Stimulated activated CD8-positive, alpha-beta memory T cell treated with anti-CD3 and anti-CD28 coated beads, Interleukin-12 subunit alpha, Interleukin-12 subunit beta, amount 100 ng/mL, for 1 hour (primary cell): ENCODE measurements around the gene MARCHF3.
"Not testable (repeated sequence)": the region's sequence is repeated elsewhere in the genome, so short reads cannot be mapped to it uniquely, and the experiment has no call there.

Experiments
- DNase-seq: peaks from one replicate; pipeline ENCODE4 v3.0.0-alpha.2; 2020; ENCODE audit warnings: low read depth

The MARCHF3 gene

GRCh38 chr5:126875303-126875785 lies 155.0 kb downstream of the MARCHF3 start:
- DNase-seq: no peak

- no peak for DNase-seq
These were observed 157.6 kb downstream of the MARCHF3 start for GRCh38 chr5:126872561-126873354.

- DNase-seq: no peak
These were observed 158.9 kb downstream of the MARCHF3 start for GRCh38 chr5:126871441-126871840.

DNA sequence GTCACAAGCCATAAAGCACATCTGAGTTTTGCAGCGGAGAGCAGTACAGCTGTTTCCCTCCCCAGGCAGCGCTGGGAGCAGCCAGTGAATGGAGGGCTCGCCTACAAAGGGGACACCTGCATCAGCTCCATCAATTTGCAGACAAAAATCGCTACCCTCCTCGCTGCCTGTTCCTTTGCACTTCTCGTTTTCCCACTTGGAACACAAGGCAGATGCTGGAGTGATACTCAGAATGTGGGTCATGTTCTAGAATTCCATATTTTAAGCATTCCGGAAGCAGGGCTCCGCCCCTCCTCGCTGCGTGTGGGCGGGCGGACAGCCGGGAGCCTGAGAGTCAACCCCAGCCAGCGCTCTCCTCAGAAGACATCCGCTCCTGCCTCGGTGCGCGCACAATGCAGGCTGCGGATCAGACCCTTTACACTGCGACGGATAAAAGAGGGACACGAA lies 161.3 kb downstream of the MARCHF3 start:
- DNase-seq: no peak

GRCh38 chr5:126868338-126869004 lies 161.9 kb downstream of the MARCHF3 start:
- no peak for DNase-seq

GRCh38 chr5:126866851-126867636 lies 163.3 kb downstream of the MARCHF3 start:
- DNase-seq: no peak

DNA sequence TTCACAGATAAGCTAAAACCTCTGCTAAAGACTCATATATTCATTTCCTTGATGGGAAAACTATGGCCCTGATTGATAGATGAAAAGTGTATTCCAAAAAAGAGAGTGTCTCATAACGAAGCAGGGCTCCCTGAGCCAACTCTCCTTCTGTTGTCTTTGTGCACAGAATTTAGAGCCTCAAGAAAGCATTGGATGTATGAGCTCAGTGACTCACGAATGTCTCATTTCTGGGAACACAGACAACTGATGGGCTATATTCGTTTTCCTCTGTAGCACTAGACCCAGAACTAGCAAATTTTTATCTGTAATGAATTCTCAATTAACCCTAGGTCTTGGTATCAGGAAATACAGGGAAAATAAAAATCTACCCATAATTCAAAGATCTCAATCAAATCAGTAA lies 165.1 kb downstream of the MARCHF3 start:
- no peak for DNase-seq

DNA sequence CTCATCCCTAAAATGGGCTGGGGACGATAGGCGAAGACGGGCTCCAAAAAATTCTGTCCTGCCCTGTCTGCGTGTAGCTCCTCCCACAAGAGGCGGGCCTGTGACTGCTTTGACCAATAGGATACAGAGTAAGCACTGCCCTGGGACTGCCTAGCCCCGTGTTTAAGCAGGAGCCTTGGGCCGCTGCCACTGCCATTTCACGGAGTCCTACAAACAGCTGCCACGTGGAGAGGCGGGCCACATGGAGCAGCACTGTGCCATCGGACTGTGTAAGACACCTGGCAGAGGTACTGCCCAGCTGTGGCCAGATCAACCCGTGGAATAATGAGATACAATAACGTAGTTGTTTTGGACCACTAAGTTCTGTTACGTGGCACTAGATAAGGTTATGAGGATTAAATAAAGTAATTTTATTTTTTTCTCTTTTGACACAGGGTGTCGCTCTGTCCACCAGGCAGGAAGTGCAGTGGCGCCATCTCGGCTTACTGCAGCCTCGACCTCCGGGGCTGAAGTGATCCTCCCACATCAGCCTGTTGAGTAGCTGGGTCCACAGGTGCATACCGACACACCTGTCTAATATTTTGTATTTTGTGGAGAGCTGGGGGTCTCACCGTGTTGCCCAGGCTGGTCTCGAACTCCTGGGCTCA lies 166.2 kb downstream of the MARCHF3 start:
- DNase-seq: no peak

DNA sequence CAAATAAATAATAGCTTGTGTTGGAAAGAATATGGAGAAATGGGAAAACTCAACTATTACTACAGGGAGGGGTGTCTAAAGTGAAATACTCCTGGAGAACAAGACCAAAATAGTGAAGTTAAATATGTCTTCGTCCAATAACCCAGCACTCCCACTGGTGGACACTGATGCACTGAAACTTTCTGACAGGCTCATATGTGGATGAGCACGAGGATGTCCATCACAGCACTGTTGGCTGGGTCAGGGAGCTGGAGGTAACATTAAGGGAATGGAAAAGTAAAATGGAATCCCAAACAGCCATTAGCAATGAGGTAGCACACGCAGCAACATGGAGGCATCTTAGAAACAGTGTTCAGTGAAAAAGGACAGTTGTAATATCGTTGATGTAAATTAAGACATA lies 167.0 kb downstream of the MARCHF3 start:
- no peak for DNase-seq

DNA sequence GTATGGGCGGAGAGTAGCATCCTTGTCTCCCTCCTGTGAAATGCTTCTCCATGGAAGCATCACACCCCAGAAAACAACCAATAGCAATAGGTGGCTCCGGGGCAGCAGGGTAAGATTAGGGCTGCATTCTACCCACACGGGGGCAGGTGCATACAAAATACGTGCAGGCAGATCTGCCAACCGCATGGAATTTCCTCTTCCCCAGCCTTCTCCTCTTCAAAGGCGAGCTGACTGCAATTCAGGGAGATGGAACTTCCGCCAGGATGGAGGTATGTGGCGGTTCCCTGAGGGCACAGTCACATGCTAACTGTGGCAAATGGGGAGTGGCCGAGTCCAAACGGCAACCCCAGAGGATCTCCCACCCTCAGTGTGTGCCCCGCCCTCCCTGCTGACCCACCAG lies 171.9 kb downstream of the MARCHF3 start:
- DNase-seq: no peak

- no peak for DNase-seq
These were observed 172.6 kb downstream of the MARCHF3 start for GRCh38 chr5:126857472-126858410.

GRCh38 chr5:126855266-126855665 lies 175.1 kb downstream of the MARCHF3 start:
- no peak for DNase-seq

DNA sequence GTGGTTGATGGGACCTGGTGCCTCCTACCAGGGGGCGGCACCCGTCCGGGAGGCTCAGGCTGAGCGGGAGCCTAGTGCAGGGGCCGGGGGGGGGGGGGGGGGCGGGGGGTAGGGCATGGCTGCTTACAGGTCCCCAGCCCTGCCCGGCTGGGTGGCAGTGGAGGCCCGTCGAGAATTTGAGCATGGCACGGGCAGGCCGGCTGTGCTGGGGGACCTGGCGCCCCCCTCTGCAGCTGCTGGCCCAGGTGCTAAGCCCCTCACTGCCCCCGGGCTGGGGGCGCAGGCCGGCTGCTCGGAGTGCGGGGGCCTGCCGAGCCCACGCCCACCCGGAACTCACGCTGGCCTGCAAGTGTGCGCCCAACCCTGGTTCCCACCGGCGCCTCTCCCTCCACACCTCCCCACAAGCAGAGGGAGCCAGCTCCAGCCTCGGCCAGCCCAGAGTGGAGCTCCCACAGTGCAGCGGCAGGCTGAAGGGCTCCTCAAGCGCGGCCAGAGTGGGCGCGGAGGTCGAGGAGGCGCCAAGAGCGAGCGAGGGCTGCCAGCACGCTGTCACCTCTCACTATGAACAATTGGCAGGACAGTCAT lies 175.7 kb downstream of the MARCHF3 start:
- no peak for DNase-seq

GRCh38 chr5:126853541-126854307 lies 176.6 kb downstream of the MARCHF3 start:
- DNase-seq: not testable (repeated sequence)

DNA sequence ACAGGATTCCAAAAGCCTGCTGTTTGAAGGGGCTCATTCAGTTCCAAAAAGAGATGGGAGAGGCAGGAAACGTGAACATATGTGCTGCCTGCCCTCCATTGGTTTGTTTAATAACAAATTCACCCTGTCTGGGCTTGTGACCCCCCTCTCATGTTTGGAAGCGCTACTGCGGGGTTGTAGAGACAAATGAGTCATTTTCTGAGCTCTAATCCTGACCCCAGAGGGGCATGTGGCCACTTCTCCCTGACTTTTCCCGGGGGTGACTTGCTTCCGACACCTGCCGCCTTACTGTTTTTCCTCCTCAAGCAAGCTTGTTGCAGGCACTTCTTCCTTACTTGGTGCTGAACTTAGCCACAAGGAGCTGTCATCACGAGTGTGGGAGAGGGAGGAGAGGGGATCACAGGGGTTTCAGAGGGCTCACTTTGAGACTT lies 177.5 kb downstream of the MARCHF3 start:
- no peak for DNase-seq

- no peak for DNase-seq
These were observed 178.2 kb downstream of the MARCHF3 start for GRCh38 chr5:126852091-126852571.

- DNase-seq: no peak
These were observed 178.8 kb downstream of the MARCHF3 start for GRCh38 chr5:126851501-126852011.

GRCh38 chr5:126849101-126849678 lies 181.2 kb downstream of the MARCHF3 start:
- DNase-seq: no peak

GRCh38 chr5:126848253-126848652 lies 182.1 kb downstream of the MARCHF3 start:
- DNase-seq: no peak
